ENCODE results near the gene SLIT1.

The SLIT1 gene

GRCh38 chr10:97040248-97040584, 145.5 kb downstream of the SLIT1 start:
- no peaks in the 10 kb centered on the region for H3K36me3 ChIP-seq
- H3K4me1 ChIP-seq (ENCODE audit: control insufficient read depth in 1 of 2, insufficient read depth in 1 of 2, low read depth in 1 of 2, low read length in 1 of 2): peaks cover 9 to 10% of the 10 kb centered on the region in 2 experiments
- H3K4me3 ChIP-seq (ENCODE audit: low read depth in 1 of 2, low read length in 1 of 2): no peak overlapping the region
- H3K27ac ChIP-seq: no peak overlapping the region
- no peak for TF ChIP-seq CTCF (IDR thresholded peaks at IDR 0.05)
- no peaks in the 10 kb centered on the region for H3K9me3 ChIP-seq
- no peaks in the 10 kb centered on the region for H3K27me3 ChIP-seq

- no peaks in the 10 kb centered on the region for H3K27me3 ChIP-seq
- H3K9me3 ChIP-seq: no peaks in the 10 kb centered on the region
- TF ChIP-seq CTCF (IDR thresholded peaks at IDR 0.05): no peak
- peaks cover 9 to 10% of the 10 kb centered on the region in 2 experiments for H3K4me1 ChIP-seq (ENCODE audit: control insufficient read depth in 1 of 2, insufficient read depth in 1 of 2, low read depth in 1 of 2, low read length in 1 of 2)
- no peaks in the 10 kb centered on the region for H3K36me3 ChIP-seq
- no peak overlapping the region for H3K4me3 ChIP-seq (ENCODE audit: low read depth in 1 of 2, low read length in 1 of 2)
- H3K27ac ChIP-seq: no peak overlapping the region
Observed at GRCh38 chr10:97039538-97040247, 146.1 kb downstream of the SLIT1 start.

GRCh38 chr10:97038688-97039087, 147.1 kb downstream of the SLIT1 start:
- H3K27me3 ChIP-seq: no peaks in the 10 kb centered on the region
- no peaks in the 10 kb centered on the region for H3K9me3 ChIP-seq
- peaks cover 9 to 10% of the 10 kb centered on the region in 2 experiments for H3K4me1 ChIP-seq (ENCODE audit: control insufficient read depth in 1 of 2, insufficient read depth in 1 of 2, low read depth in 1 of 2, low read length in 1 of 2)
- TF ChIP-seq CTCF (IDR thresholded peaks at IDR 0.05): no peak
- H3K27ac ChIP-seq: no peak overlapping the region
- H3K36me3 ChIP-seq: no peaks in the 10 kb centered on the region
- no peak overlapping the region for H3K4me3 ChIP-seq (ENCODE audit: low read depth in 1 of 2, low read length in 1 of 2)

GRCh38 chr10:97037365-97038361, 148.1 kb downstream of the SLIT1 start:
- peak; percentile 82 for TF ChIP-seq CTCF (IDR thresholded peaks at IDR 0.05)
- Histone ChIP-seq H3K9me3 (no peaks in the 10 kb centered on the region), H3K4me3 (ENCODE audit: low read depth in 1 of 2, low read length in 1 of 2) (peak overlapping the region; percentile 48 to 58), H3K36me3 (no peaks in the 10 kb centered on the region), H3K27ac (no peak overlapping the region), H3K4me1 (ENCODE audit: control insufficient read depth in 1 of 2, insufficient read depth in 1 of 2, low read depth in 1 of 2, low read length in 1 of 2) (peaks cover 9 to 10% of the 10 kb centered on the region in 2 experiments), H3K27me3 (no peaks in the 10 kb centered on the region)

GRCh38 chr10:97034958-97035769, 150.6 kb downstream of the SLIT1 start:
- H3K9me3 ChIP-seq: no peaks in the 10 kb centered on the region
- H3K4me1 ChIP-seq (ENCODE audit: control insufficient read depth in 1 of 2, insufficient read depth in 1 of 2, low read depth in 1 of 2, low read length in 1 of 2): peaks cover 9 to 10% of the 10 kb centered on the region in 2 experiments
- H3K4me3 ChIP-seq (ENCODE audit: low read depth in 1 of 2, low read length in 1 of 2): no peak overlapping the region
- no peak overlapping the region for H3K27ac ChIP-seq
- H3K27me3 ChIP-seq: no peaks in the 10 kb centered on the region
- no peaks in the 10 kb centered on the region for H3K36me3 ChIP-seq
- TF ChIP-seq CTCF (IDR thresholded peaks at IDR 0.05): no peak
